ENCODE measurements around the gene KRTAP4-8. TPM values are rescaled to one million over a fixed set of nuclear protein-coding genes. Genes with fewer than 3 reads are reported as not detected.

KRTAP4-8 gene
- not detected in 2 replicates for total RNA-seq
- not detected in 2 replicates for polyA plus RNA-seq

- no peak within 1 kb of the TSS for H3K27ac ChIP-seq
- no peak within 1 kb of the TSS for H3K4me3 ChIP-seq
- H3K27me3 ChIP-seq, result no peaks in the 10 kb centered on the region
- H4K20me1 ChIP-seq (ENCODE audit: insufficient read depth, poor library complexity, severe bottlenecking), result no peaks in the 10 kb centered on the region
- no peak for DNase-seq (ENCODE audit: low spot score)
- H3K79me2 ChIP-seq, result no peaks in the 10 kb centered on the region
- no peaks in the 10 kb centered on the region for H3K9me3 ChIP-seq (ENCODE audit: low read depth)
- no peak within 1 kb of the TSS for H2AFZ ChIP-seq
- TF ChIP-seq EZH2phosphoT487 (IDR thresholded peaks at IDR 0.05; ENCODE audit: low read depth, severe bottlenecking, unreplicated experiment), result no peak
- no peak for TF ChIP-seq CTCF (IDR thresholded peaks at IDR 0.05; ENCODE audit: poor library complexity)
- TF ChIP-seq EZH2 (IDR thresholded peaks at IDR 0.05; ENCODE audit: borderline replicate concordance), result no peak
- H3K36me3 ChIP-seq (replicated peaks; ENCODE audit: insufficient read depth, low read depth), result no peaks in the 10 kb centered on the region
- no peak within 1 kb of the TSS for H3K4me2 ChIP-seq
- H3K9me2 ChIP-seq (replicated peaks; ENCODE audit: insufficient read depth), result no peaks in the 10 kb centered on the region
- WGBS (ENCODE audit: low lambda C conversion rate, missing lambda C conversion rate), result 93% methylated on average over 4 of the region's 4 CpGs
- no peaks in the 10 kb centered on the region for H3K4me1 ChIP-seq (ENCODE audit: insufficient read depth)
Observed at GRCh38 chr17:41098042-41098441, at the start of gene KRTAP4-8. Gene KRTAP4-8, minus strand, starts transcription at chr17:41098142. Its CDS starts 58 bp downstream, at chr17:41098084.

GRCh38 chr17:41145261-41145660 is 47.3 kb upstream of the KRTAP4-8 start:
- DNase-seq (ENCODE audit: low spot score), result no peak
- H3K9me2 ChIP-seq (replicated peaks; ENCODE audit: insufficient read depth), result no peaks in the 10 kb centered on the region

GRCh38 chr17:41144846-41145245 is 46.9 kb upstream of the KRTAP4-8 start:
- no peaks in the 10 kb centered on the region for H3K4me1 ChIP-seq (ENCODE audit: insufficient read depth)
- WGBS (ENCODE audit: low lambda C conversion rate, missing lambda C conversion rate), result 95% methylated on average over 1 of the region's 1 CpG
- H3K27me3 ChIP-seq, result no peaks in the 10 kb centered on the region
- no peak overlapping the region for H3K27ac ChIP-seq
- no peak overlapping the region for H3K4me3 ChIP-seq
- H3K9me3 ChIP-seq (ENCODE audit: low read depth), result no peaks in the 10 kb centered on the region
- no peaks in the 10 kb centered on the region for H4K20me1 ChIP-seq (ENCODE audit: insufficient read depth, poor library complexity, severe bottlenecking)
- H3K79me2 ChIP-seq, result no peaks in the 10 kb centered on the region
- no peak overlapping the region for H2AFZ ChIP-seq
- no peaks in the 10 kb centered on the region for H3K9me2 ChIP-seq (replicated peaks; ENCODE audit: insufficient read depth)
- H3K36me3 ChIP-seq (replicated peaks; ENCODE audit: insufficient read depth, low read depth), result no peaks in the 10 kb centered on the region
- no peak overlapping the region for H3K4me2 ChIP-seq
- DNase-seq (ENCODE audit: low spot score), result no peak
- TF ChIP-seq CTCF (IDR thresholded peaks at IDR 0.05; ENCODE audit: poor library complexity) (no peak), EZH2phosphoT487 (IDR thresholded peaks at IDR 0.05; ENCODE audit: low read depth, severe bottlenecking, unreplicated experiment) (no peak), EZH2 (IDR thresholded peaks at IDR 0.05; ENCODE audit: borderline replicate concordance) (no peak)

More at GRCh38 chr17:41145261-41145660, 47.3 kb upstream of the KRTAP4-8 start:
- TF ChIP-seq CTCF (IDR thresholded peaks at IDR 0.05; ENCODE audit: poor library complexity) (no peak), EZH2phosphoT487 (IDR thresholded peaks at IDR 0.05; ENCODE audit: low read depth, severe bottlenecking, unreplicated experiment) (no peak), EZH2 (IDR thresholded peaks at IDR 0.05; ENCODE audit: borderline replicate concordance) (no peak)
- Histone ChIP-seq H3K4me1 (ENCODE audit: insufficient read depth) (no peaks in the 10 kb centered on the region), H3K27ac (no peak overlapping the region), H3K4me3 (no peak overlapping the region), H3K4me2 (no peak overlapping the region), H3K36me3 (replicated peaks; ENCODE audit: insufficient read depth, low read depth) (no peaks in the 10 kb centered on the region), H3K9me3 (ENCODE audit: low read depth) (no peaks in the 10 kb centered on the region), H2AFZ (no peak overlapping the region), H3K27me3 (no peaks in the 10 kb centered on the region), H3K79me2 (no peaks in the 10 kb centered on the region), H4K20me1 (ENCODE audit: insufficient read depth, poor library complexity, severe bottlenecking) (no peaks in the 10 kb centered on the region)
- 81% methylated on average over 2 of the region's 2 CpGs for WGBS (ENCODE audit: low lambda C conversion rate, missing lambda C conversion rate)

GRCh38 chr17:41141361-41141760 is 43.4 kb upstream of the KRTAP4-8 start:
- Histone ChIP-seq H3K9me3 (ENCODE audit: low read depth) (no peaks in the 10 kb centered on the region), H4K20me1 (ENCODE audit: insufficient read depth, poor library complexity, severe bottlenecking) (no peaks in the 10 kb centered on the region), H3K79me2 (no peaks in the 10 kb centered on the region), H3K27ac (no peak overlapping the region), H3K4me1 (ENCODE audit: insufficient read depth) (no peaks in the 10 kb centered on the region), H3K4me2 (no peak overlapping the region), H3K4me3 (no peak overlapping the region), H3K27me3 (no peaks in the 10 kb centered on the region), H3K9me2 (replicated peaks; ENCODE audit: insufficient read depth) (no peaks in the 10 kb centered on the region), H2AFZ (no peak overlapping the region), H3K36me3 (replicated peaks; ENCODE audit: insufficient read depth, low read depth) (no peaks in the 10 kb centered on the region)
- DNase-seq (ENCODE audit: low spot score), result no peak
- TF ChIP-seq EZH2phosphoT487 (IDR thresholded peaks at IDR 0.05; ENCODE audit: low read depth, severe bottlenecking, unreplicated experiment), result no peak
- no peak for TF ChIP-seq EZH2 (IDR thresholded peaks at IDR 0.05; ENCODE audit: borderline replicate concordance)
- TF ChIP-seq CTCF (IDR thresholded peaks at IDR 0.05; ENCODE audit: poor library complexity), result no peak
